Calu3 (cell line): ENCODE data around the gene AKT3. TPM values are rescaled to one million over a fixed set of nuclear protein-coding genes. Genes with fewer than 3 reads are reported as not detected.
"Not testable (repeated sequence)": the region's sequence is repeated elsewhere in the genome, so short reads cannot be mapped to it uniquely, and the experiment has no call there.

Source experiments
- BruUV-seq: library from RNA; stranded (reverse); fragments of 400-500 nt; replicated peaks from 2 replicates; lab custom pipeline; 2021; lab: Mats Ljungman, UMichigan
- CTCF ChIA-PET: fragments of 300-600 bp; sonication (Branson Sonifier 250); formaldehyde crosslinking; loops from one replicate; lab custom pipeline; 2022; ENCODE audit warnings: antibody characterized with exemption; lab: Charles Lee
- DNase-seq: peaks from one replicate; pipeline ENCODE4 v3.0.0; 2022
- H3K27ac Mint-ChIP-seq: one replicate; pipeline ENCODE4 v1.8.0; 2022; ENCODE audit warnings: mixed read lengths; ENCODE audit not compliant: unreplicated experiment
- H3K27me3 Mint-ChIP-seq: one replicate; pipeline ENCODE4 v1.8.0; 2022; ENCODE audit warnings: mixed read lengths; ENCODE audit not compliant: unreplicated experiment
- H3K36me3 Mint-ChIP-seq: one replicate; pipeline ENCODE4 v1.8.0; 2022; ENCODE audit warnings: mild to moderate bottlenecking, moderate library complexity, mixed read lengths; ENCODE audit not compliant: insufficient read depth, unreplicated experiment
- H3K4me1 Mint-ChIP-seq: one replicate; pipeline ENCODE4 v1.8.0; 2022; ENCODE audit warnings: mild to moderate bottlenecking, low read depth, mixed read lengths; ENCODE audit not compliant: unreplicated experiment
- H3K4me3 Mint-ChIP-seq: one replicate; pipeline ENCODE4 v1.8.0; 2022; ENCODE audit warnings: mild to moderate bottlenecking, low read depth, moderate library complexity, mixed read lengths; ENCODE audit not compliant: unreplicated experiment
- H3K9me3 Mint-ChIP-seq: one replicate; pipeline ENCODE4 v1.8.0; 2022; ENCODE audit warnings: low read depth, mixed read lengths; ENCODE audit not compliant: unreplicated experiment
- intact Hi-C: fragments of 100-400 bp; cut with micrococcal nuclease; formaldehyde crosslinking; loops from one replicate; pipeline ENCODE4 v1.10.0; 2022; ENCODE audit not compliant: unreplicated experiment
- total RNA-seq: library from RNA; stranded (reverse); gene quantifications from 2 replicates; pipeline ENCODE4 v1.2.3, GENCODE V29; 2022
- TF ChIP-seq, protein P1 (sequence below): fragments of 200-600 bp; IDR thresholded peaks from one replicate; pipeline ENCODE4 v1.8.0; 2022; ENCODE audit warnings: antibody characterized with exemption; ENCODE audit not compliant: unreplicated experiment

AKT3 gene
- total RNA-seq, 1 experiment from 2014 or later, result 81.2 TPM

DNA sequence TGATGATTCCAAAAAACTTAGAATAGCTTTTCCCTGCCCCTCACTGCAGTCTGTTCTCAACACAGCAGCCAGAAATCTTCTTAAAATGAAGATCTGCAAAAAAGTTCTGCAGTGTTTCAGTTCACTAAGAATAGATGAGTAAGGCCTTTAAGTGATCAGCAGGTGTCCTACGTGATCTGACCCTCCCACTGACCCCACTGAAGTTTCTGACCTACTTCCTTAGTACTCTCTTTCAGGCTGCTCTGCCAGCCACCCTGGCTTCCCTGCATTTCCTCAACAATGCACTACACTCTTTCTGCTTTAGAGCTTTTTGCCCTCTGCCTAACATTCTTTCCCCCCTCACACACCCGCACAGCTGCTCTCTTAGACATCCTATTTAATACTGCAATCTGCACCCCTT, 182.5 kb downstream of the AKT3 start:
- Mint-ChIP-seq H3K9me3 (no peaks in the 10 kb centered on the region), H3K27ac (no peak overlapping the region), H3K36me3 (no peaks in the 10 kb centered on the region), H3K27me3 (no peaks in the 10 kb centered on the region), H3K4me1 (no peaks in the 10 kb centered on the region), H3K4me3 (no peak overlapping the region)
- no peak for DNase-seq
- no TSS peak for BruUV-seq
- TF ChIP-seq, protein P1, sequence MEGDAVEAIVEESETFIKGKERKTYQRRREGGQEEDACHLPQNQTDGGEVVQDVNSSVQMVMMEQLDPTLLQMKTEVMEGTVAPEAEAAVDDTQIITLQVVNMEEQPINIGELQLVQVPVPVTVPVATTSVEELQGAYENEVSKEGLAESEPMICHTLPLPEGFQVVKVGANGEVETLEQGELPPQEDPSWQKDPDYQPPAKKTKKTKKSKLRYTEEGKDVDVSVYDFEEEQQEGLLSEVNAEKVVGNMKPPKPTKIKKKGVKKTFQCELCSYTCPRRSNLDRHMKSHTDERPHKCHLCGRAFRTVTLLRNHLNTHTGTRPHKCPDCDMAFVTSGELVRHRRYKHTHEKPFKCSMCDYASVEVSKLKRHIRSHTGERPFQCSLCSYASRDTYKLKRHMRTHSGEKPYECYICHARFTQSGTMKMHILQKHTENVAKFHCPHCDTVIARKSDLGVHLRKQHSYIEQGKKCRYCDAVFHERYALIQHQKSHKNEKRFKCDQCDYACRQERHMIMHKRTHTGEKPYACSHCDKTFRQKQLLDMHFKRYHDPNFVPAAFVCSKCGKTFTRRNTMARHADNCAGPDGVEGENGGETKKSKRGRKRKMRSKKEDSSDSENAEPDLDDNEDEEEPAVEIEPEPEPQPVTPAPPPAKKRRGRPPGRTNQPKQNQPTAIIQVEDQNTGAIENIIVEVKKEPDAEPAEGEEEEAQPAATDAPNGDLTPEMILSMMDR, result no peak
- intact Hi-C loops, result no loop called here
- CTCF ChIA-PET, result no interaction called here

DNA sequence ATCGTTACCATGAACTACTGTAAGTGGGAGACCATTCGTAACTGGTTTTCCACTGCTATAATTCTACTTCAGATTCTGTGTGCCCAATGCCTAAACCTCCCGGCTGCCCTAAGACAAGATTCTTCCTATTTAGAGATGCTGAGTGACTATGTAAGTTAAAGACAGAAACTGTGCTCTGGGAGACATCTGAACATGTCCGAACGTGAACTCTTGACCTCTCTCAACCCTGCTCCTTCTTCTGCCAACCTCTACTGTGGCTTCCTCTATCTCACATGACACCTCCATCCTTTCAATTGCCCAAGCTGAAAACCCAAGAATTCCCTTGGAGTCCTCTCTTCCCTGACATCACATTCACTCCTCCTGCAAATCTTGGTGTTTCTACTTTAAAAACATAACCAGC, 182.9 kb downstream of the AKT3 start:
- TF ChIP-seq, protein P1, result no peak
- intact Hi-C loops, result no loop called here
- Mint-ChIP-seq H3K4me3 (no peak overlapping the region), H3K36me3 (no peaks in the 10 kb centered on the region), H3K9me3 (no peaks in the 10 kb centered on the region), H3K27ac (no peak overlapping the region), H3K27me3 (no peaks in the 10 kb centered on the region), H3K4me1 (no peaks in the 10 kb centered on the region)
- no peak for DNase-seq
- CTCF ChIA-PET, result no interaction called here
- no TSS peak for BruUV-seq

DNA sequence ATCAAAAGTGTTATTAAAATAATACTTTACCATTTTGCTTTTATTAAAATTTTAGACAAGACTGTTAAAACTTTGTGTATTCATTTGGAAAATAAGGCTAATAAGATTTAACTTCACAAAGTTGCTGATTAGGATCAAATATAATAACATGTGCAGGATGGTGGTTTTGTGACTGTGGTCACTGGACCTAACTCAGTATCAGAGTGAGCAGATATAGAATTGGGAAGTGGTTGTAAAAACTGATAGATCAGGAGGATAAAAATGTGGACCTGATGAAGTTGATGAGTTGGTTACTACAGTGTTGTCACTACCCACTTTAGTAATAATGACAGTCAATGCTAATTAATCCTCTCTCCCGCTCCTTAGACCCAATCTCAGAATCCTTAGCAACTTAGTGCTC, 186.4 kb downstream of the AKT3 start:
- H3K4me1 Mint-ChIP-seq, result no peaks in the 10 kb centered on the region
- no peak for DNase-seq
- CTCF ChIA-PET, result no interaction called here
- BruUV-seq, result no TSS peak
- intact Hi-C loops, result no loop called here
- TF ChIP-seq, protein P1, result no peak
- H3K9me3 Mint-ChIP-seq, result no peaks in the 10 kb centered on the region
- no peaks in the 10 kb centered on the region for H3K27me3 Mint-ChIP-seq
- H3K36me3 Mint-ChIP-seq, result no peaks in the 10 kb centered on the region
- H3K4me3 Mint-ChIP-seq, result no peak overlapping the region
- no peak overlapping the region for H3K27ac Mint-ChIP-seq

DNA sequence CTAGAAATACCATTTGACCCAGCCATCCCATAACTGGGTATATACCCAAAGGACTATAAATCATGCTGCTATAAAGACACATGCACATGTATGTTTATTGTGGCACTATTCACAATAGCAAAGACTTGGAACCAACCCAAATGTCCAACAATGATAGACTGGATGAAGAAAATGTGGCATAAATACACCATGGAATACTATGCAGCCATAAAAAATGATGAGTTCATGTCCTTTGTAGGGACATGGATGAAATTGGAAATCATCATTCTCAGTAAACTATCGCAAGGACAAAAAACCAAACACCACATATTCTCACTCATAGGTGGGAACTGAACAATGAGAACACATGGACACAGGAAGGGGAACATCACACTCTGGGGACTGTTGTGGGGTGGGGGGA, 187.9 kb downstream of the AKT3 start:
- H3K27me3 Mint-ChIP-seq, H3K9me3 Mint-ChIP-seq, CTCF ChIA-PET, H3K4me1 Mint-ChIP-seq, H3K36me3 Mint-ChIP-seq, DNase-seq, intact Hi-C loops, BruUV-seq, H3K4me3 Mint-ChIP-seq, H3K27ac Mint-ChIP-seq: not testable (repeated sequence)

DNA sequence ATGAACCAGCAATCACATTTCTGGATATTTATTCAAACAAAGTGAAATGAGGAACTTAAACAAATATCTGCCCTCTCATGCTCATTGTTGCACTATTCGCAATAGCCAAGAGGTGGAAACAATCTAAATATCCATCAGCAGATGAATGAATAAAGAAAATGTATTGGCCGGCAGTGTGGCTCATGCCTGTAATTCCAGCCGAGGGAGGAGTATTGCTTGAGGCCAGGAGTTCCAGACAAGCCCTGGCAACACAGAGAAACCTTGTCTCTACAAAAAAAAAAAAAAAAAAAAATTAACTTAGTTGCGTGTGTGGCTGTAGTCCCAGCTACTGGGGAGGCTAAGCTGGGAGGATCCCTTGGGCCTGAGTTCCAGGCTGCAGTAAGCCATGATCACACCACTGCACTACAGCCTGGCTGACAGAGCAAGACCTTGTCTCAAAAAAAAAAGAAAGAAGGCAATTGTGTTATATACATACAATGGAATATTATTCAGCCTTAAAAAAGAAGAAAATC, 191.4 kb downstream of the AKT3 start:
- TF ChIP-seq, protein P1, result no peak
- DNase-seq, result no peak
- H3K4me3 Mint-ChIP-seq, result no peak overlapping the region

More for the DNA sequence above, 191.4 kb downstream of the AKT3 start:
- no peaks in the 10 kb centered on the region for H3K27me3 Mint-ChIP-seq
- intact Hi-C loops, result no loop called here
- CTCF ChIA-PET, result no interaction called here
- no peaks in the 10 kb centered on the region for H3K36me3 Mint-ChIP-seq
- no peaks in the 10 kb centered on the region for H3K9me3 Mint-ChIP-seq
- H3K4me1 Mint-ChIP-seq, result no peaks in the 10 kb centered on the region
- BruUV-seq, result no TSS peak
- no peak overlapping the region for H3K27ac Mint-ChIP-seq
